D721Med (cell line): ENCODE results near the gene NCOA6.

Source experiments
- DNase-seq: peaks from one replicate; pipeline ENCODE4 v3.0.0; 2011; ENCODE audit warnings: low spot score; ENCODE audit not compliant: insufficient read length
- FAIRE-seq: peaks from 2 replicates; lab custom pipeline; 2011; peaks lifted over from hg19 to GRCh38; lab: Jason Lieb, UNC
- CTCF ChIP-seq: IDR thresholded peaks from 2 replicates; pipeline ENCODE4 v1.5.1; 2012; ENCODE audit warnings: mild to moderate bottlenecking, control low read depth; ENCODE audit not compliant: insufficient read depth; ENCODE audit errors: missing control alignments

Gene NCOA6

DNA sequence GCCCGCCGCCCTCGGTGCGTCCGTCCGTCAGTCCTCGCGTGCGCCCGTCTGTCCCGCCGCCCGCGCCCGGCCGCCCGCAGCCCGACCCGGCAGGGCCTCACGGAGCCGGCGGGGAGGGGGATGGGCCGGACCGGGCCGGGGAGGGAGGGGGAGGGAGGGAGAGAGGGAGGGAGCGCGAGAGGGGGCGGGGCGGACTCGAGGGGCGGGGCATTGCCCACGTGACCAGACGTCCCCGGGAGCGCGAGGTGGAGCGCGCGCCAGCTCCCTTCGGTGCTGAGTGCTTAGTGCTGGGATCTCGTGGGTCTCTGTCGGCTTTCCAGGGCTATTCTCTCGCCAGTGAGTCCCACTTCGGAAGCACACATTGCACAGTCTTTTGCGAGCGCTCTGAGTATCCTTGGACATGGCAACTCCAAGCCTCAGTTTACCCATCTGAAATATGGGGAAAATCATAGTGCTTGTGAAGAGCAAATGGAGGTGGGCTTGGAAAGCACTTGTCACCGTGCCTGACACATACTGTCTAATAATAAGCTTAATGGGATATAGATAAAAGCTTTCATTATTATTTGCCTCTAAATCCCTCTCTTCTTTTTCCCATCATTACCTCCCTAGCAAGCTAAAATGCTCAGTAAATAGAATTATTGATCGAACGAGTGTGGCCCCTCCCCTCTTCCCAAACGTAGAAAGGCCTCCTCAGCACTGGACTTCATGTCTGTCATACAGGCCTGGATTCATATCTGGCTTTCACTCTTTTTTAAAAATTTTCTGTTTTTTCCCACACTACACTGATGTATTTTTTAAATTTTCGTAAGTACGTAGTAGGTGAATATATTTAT lies at the start of gene NCOA6:
NCOA6 (minus strand) TSS at position 122 of the 833 bp plus-strand sequence. CDS start 43,296 bp downstream, outside the sequence.
- TF ChIP-seq CTCF = no peak
- DNase-seq = peak; percentile 48
- FAIRE-seq = no peak

GRCh38 chr20:34874094-34874654 lies 48.7 kb upstream of the NCOA6 start:
- TF ChIP-seq CTCF = peak; percentile 98
- DNase-seq = no peak
- FAIRE-seq = no peak

GRCh38 chr20:34873583-34874093 lies 48.2 kb upstream of the NCOA6 start:
- DNase-seq (no peak), FAIRE-seq (no peak)

GRCh38 chr20:34872622-34873224 lies 47.3 kb upstream of the NCOA6 start, which contains the start of gene GGT7:
GGT7 (minus strand) TSS chr20:34872856; CDS start chr20:34872815, 41 bp downstream.
- DNase-seq (peak; percentile 69), FAIRE-seq (no peak)
- TF ChIP-seq CTCF = peak; percentile 50

More at GRCh38 chr20:34873583-34874093, 48.2 kb upstream of the NCOA6 start:
- no peak for TF ChIP-seq CTCF

DNA sequence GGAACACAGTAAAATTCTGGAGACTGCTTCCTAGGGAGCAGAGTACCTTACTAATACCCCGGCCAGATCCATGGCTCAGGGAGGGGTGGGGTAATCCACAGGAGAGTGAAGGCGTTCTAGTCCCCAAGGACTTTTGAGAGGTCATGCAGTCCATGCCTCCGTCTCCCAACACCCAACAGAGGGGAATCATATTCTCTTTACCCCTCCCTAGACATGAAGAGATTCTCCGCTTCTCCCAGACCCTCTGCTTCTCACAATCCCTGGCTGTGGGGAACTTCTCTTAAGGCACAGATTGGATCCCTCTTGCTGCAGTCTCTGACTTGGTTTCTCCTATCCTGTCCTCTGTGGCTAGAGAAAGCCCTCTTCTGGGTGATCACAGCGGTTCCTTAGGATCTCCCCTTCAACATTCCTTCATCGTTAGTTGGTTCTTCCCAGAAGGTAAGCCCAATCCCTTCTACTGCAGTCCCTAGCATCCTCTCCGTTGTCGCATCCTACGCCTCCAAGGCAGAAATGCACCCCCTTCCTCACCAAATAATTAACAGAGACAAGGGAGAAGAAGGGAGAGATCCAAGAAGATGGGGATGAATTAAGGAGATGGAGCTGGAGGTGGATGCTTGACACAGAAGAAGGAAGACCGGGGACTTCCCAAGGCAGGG lies 46.6 kb upstream of the NCOA6 start:
- TF ChIP-seq CTCF = no peak
- FAIRE-seq = no peak
- DNase-seq = no peak

GRCh38 chr20:34871320-34871926 lies 46.0 kb upstream of the NCOA6 start:
- no peak for TF ChIP-seq CTCF
- DNase-seq = no peak

More at GRCh38 chr20:34871320-34871926, 46.0 kb upstream of the NCOA6 start:
- FAIRE-seq = no peak
